ENCODE measurements around the gene R3HCC1L.

DNA sequence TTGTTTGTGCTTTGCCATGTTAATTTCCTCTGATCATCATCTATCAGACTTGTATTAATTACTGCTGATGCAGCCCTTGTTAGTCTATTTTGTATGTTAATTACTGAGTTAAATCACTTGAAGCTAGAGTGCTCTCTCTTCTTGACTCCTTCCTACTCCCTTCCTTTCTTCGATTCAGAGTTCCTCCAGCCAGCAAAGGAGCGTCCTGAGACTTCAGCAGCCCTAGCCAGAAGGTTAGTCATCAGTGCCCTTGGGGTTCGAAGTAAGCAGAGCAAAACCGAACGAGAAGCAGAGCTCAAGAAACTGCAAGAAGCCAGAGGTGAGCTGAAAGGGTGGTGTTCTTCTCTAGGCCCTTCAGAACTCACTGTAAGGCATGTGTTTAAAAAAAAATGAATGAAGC lies 101.4 kb downstream of the R3HCC1L start:
- TF ChIP-seq, protein P1, sequence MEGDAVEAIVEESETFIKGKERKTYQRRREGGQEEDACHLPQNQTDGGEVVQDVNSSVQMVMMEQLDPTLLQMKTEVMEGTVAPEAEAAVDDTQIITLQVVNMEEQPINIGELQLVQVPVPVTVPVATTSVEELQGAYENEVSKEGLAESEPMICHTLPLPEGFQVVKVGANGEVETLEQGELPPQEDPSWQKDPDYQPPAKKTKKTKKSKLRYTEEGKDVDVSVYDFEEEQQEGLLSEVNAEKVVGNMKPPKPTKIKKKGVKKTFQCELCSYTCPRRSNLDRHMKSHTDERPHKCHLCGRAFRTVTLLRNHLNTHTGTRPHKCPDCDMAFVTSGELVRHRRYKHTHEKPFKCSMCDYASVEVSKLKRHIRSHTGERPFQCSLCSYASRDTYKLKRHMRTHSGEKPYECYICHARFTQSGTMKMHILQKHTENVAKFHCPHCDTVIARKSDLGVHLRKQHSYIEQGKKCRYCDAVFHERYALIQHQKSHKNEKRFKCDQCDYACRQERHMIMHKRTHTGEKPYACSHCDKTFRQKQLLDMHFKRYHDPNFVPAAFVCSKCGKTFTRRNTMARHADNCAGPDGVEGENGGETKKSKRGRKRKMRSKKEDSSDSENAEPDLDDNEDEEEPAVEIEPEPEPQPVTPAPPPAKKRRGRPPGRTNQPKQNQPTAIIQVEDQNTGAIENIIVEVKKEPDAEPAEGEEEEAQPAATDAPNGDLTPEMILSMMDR (IDR thresholded peaks at IDR 0.05), result no peak
- TF ChIP-seq POLR2A (IDR thresholded peaks at IDR 0.05), result no peak

Measured in breast epithelium (tissue), 3 donors.